Measurements from ENCODE around the gene LILRB4.
"Not testable (repeated sequence)": the region's sequence is repeated elsewhere in the genome, so short reads cannot be mapped to it uniquely, and the experiment has no call there.

Gene LILRB4

GRCh38 chr19:54624934-54625730 is 37.7 kb upstream of the LILRB4 start:
- POLR2A ChIA-PET; H3K36me3 ChIP-seq (ENCODE audit: control insufficient read depth in 4 of 4, insufficient read depth in 4 of 4, low read length in 3 of 4); H3K9me3 ChIP-seq (ENCODE audit: control extremely low read depth in 1 of 5, control insufficient read depth in 4 of 5, insufficient read depth in 2 of 5, low read depth in 1 of 5, low read length in 4 of 5); H3K27ac ChIP-seq (ENCODE audit: insufficient read depth in 1 of 2, low read depth in 1 of 2, low read length in 2 of 2, poor library complexity in 1 of 2, severe bottlenecking in 2 of 2); CTCF ChIA-PET; H3K4me3 ChIP-seq (ENCODE audit: control insufficient read depth in 1 of 7, extremely low read depth in 1 of 7, insufficient read depth in 4 of 7, low read depth in 2 of 7, low read length in 6 of 7); H3K27me3 ChIP-seq (replicated peaks in 2 of 5; ENCODE audit: control insufficient read depth in 4 of 5, insufficient read depth in 5 of 5, low read length in 4 of 5): not testable (repeated sequence)
- 56% methylated on average over 5 of the region's 15 CpGs for WGBS (ENCODE audit: insufficient coverage)
- DNase-seq = peak in 2 of 3 donors; percentile 40 to 63
- H3K4me1 ChIP-seq (ENCODE audit: control extremely low read depth in 1 of 4, control insufficient read depth in 4 of 4, insufficient read depth in 4 of 4, low read length in 3 of 4) = peaks cover 0 to 31% (median 29%) of the 10 kb centered on the region in 4 experiments

GRCh38 chr19:54626757-54627156 is 36.0 kb upstream of the LILRB4 start:
- Histone ChIP-seq H3K27me3 (replicated peaks in 2 of 5; ENCODE audit: control insufficient read depth in 4 of 5, insufficient read depth in 5 of 5, low read length in 4 of 5) (no peaks in the 10 kb centered on the region), H3K4me3 (ENCODE audit: control insufficient read depth in 1 of 7, extremely low read depth in 1 of 7, insufficient read depth in 4 of 7, low read depth in 2 of 7, low read length in 6 of 7) (no peak overlapping the region), H3K27ac (ENCODE audit: insufficient read depth in 1 of 2, low read depth in 1 of 2, low read length in 2 of 2, poor library complexity in 1 of 2, severe bottlenecking in 2 of 2) (no peak overlapping the region), H3K36me3 (ENCODE audit: control insufficient read depth in 4 of 4, insufficient read depth in 4 of 4, low read length in 3 of 4) (no peaks in the 10 kb centered on the region), H3K9me3 (ENCODE audit: control extremely low read depth in 1 of 5, control insufficient read depth in 4 of 5, insufficient read depth in 2 of 5, low read depth in 1 of 5, low read length in 4 of 5) (peaks cover 0 to 7% (median 0%) of the 10 kb centered on the region in 5 experiments), H3K4me1 (ENCODE audit: control extremely low read depth in 1 of 4, control insufficient read depth in 4 of 4, insufficient read depth in 4 of 4, low read length in 3 of 4) (peaks cover 0 to 47% (median 44%) of the 10 kb centered on the region in 4 experiments)
- WGBS (ENCODE audit: insufficient coverage) = 96% methylated on average over 8 of the region's 8 CpGs
- CTCF ChIA-PET = interaction anchor here (0.7 to 1.0 kb wide), 2 partner anchors 27 to 50 kb away, joined by 3 to 5 read pairs; no protein-coding TSS in a partner anchor
- DNase-seq = no peak
- POLR2A ChIA-PET = no interaction called here

DNA sequence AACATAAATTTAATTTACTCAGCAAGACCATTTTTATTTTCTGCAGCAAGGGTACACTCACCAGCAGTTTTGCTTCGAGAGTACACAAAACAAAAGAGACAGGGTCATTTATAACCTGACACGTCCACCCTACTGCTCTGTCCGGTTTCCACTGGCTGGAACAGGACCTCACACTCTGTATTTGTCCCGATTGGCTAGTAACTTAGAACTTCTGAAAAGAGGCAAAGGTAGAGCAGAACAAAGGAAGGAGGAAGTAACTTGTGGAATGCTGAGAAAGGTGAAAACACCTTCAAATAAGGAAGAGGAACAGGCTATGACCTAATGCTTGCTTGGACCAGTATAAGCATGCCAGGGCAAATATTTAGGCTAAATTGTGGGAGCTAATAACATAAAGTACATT is 34.9 kb upstream of the LILRB4 start:
- CTCF ChIA-PET, POLR2A ChIA-PET: not testable (repeated sequence)

DNA sequence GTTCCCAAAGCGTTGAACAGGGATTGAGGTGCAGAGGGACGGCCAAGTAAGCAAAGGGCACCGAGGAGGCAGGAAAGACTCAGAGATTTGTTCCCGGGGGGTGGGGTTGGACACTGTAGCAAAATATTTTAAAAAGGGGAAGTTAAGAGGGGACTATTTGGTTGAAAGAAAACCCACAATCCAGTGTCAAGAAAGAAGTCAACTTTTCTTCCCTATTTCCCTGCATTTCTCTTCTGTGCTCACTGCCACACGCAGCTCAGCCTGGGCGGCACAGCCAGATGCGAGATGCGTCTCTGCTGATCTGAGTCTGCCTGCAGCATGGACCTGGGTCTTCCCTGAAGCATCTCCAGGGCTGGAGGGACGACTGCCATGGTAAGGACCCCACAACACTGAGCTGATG is 32.5 kb upstream of the LILRB4 start, which contains the start of gene LILRB1:
Gene LILRB1, plus strand, starts transcription at position 223 of the 400 bp plus-strand sequence. CDS start 590 bp downstream, outside the sequence.
- CTCF ChIA-PET = interaction anchor here (1.1 kb wide), 1 partner anchor 157 kb away, joined by 4 read pairs; the partner anchor contains the start of gene CDC42EP5
- H3K27me3 ChIP-seq (replicated peaks in 2 of 5; ENCODE audit: control insufficient read depth in 4 of 5, insufficient read depth in 5 of 5, low read length in 4 of 5); H3K9me3 ChIP-seq (ENCODE audit: control extremely low read depth in 1 of 5, control insufficient read depth in 4 of 5, insufficient read depth in 2 of 5, low read depth in 1 of 5, low read length in 4 of 5); POLR2A ChIA-PET; H3K27ac ChIP-seq (ENCODE audit: insufficient read depth in 1 of 2, low read depth in 1 of 2, low read length in 2 of 2, poor library complexity in 1 of 2, severe bottlenecking in 2 of 2); H3K36me3 ChIP-seq (ENCODE audit: control insufficient read depth in 4 of 4, insufficient read depth in 4 of 4, low read length in 3 of 4): not testable (repeated sequence)
- 0% methylated on average over 7 of the region's 9 CpGs for WGBS (ENCODE audit: insufficient coverage)
- peaks cover 0 to 42% (median 32%) of the 10 kb centered on the region in 4 experiments for H3K4me1 ChIP-seq (ENCODE audit: control extremely low read depth in 1 of 4, control insufficient read depth in 4 of 4, insufficient read depth in 4 of 4, low read length in 3 of 4)
- peak within 1 kb of the TSS in 6 of 7 experiments; percentile 3 to 59 (median 42) for H3K4me3 ChIP-seq (ENCODE audit: control insufficient read depth in 1 of 7, extremely low read depth in 1 of 7, insufficient read depth in 4 of 7, low read depth in 2 of 7, low read length in 6 of 7)
- DNase-seq = peak; percentile 39 to 81 (median 79)

More for the DNA sequence above, 34.9 kb upstream of the LILRB4 start:
- not testable (repeated sequence) for H3K36me3 ChIP-seq (ENCODE audit: control insufficient read depth in 4 of 4, insufficient read depth in 4 of 4, low read length in 3 of 4); H3K27ac ChIP-seq (ENCODE audit: insufficient read depth in 1 of 2, low read depth in 1 of 2, low read length in 2 of 2, poor library complexity in 1 of 2, severe bottlenecking in 2 of 2); H3K9me3 ChIP-seq (ENCODE audit: control extremely low read depth in 1 of 5, control insufficient read depth in 4 of 5, insufficient read depth in 2 of 5, low read depth in 1 of 5, low read length in 4 of 5); DNase-seq; H3K27me3 ChIP-seq (replicated peaks in 2 of 5; ENCODE audit: control insufficient read depth in 4 of 5, insufficient read depth in 5 of 5, low read length in 4 of 5); H3K4me3 ChIP-seq (ENCODE audit: control insufficient read depth in 1 of 7, extremely low read depth in 1 of 7, insufficient read depth in 4 of 7, low read depth in 2 of 7, low read length in 6 of 7)
- peaks cover 0 to 47% (median 44%) of the 10 kb centered on the region in 4 experiments for H3K4me1 ChIP-seq (ENCODE audit: control extremely low read depth in 1 of 4, control insufficient read depth in 4 of 4, insufficient read depth in 4 of 4, low read length in 3 of 4)
- 92% methylated on average over 4 of the region's 4 CpGs for WGBS (ENCODE audit: insufficient coverage)

DNA sequence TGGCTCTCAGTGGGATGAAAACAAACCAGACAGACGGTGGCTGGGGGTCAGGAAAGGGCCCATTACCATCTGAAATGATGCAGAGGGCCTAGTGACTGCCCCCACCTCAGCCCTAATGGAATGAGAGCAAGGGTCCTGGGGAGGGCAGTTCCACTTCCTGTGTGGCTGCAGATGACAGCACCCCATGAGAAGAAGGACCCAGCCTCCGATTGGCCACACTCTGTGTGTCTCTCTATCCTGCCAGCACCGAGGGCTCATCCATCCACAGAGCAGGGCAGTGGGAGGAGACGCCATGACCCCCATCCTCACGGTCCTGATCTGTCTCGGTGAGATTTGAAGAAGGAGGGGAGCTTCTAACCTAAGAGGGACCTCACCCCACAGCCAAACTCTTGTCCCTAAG is 32.0 kb upstream of the LILRB4 start:
- CTCF ChIA-PET = interaction anchor here (1.1 kb wide), 1 partner anchor 158 kb away, joined by 4 read pairs; the partner anchor contains the start of gene CDC42EP5
- peaks cover 0 to 7% (median 0%) of the 10 kb centered on the region in 5 experiments for H3K9me3 ChIP-seq (ENCODE audit: control extremely low read depth in 1 of 5, control insufficient read depth in 4 of 5, insufficient read depth in 2 of 5, low read depth in 1 of 5, low read length in 4 of 5)
- no peaks in the 10 kb centered on the region for H3K27me3 ChIP-seq (replicated peaks in 2 of 5; ENCODE audit: control insufficient read depth in 4 of 5, insufficient read depth in 5 of 5, low read length in 4 of 5)
- no peak for DNase-seq
- peaks cover 0 to 37% (median 27%) of the 10 kb centered on the region in 4 experiments for H3K4me1 ChIP-seq (ENCODE audit: control extremely low read depth in 1 of 4, control insufficient read depth in 4 of 4, insufficient read depth in 4 of 4, low read length in 3 of 4)
- no peaks in the 10 kb centered on the region for H3K36me3 ChIP-seq (ENCODE audit: control insufficient read depth in 4 of 4, insufficient read depth in 4 of 4, low read length in 3 of 4)
- 64% methylated on average over 4 of the region's 6 CpGs for WGBS (ENCODE audit: insufficient coverage)
- no peak overlapping the region for H3K27ac ChIP-seq (ENCODE audit: insufficient read depth in 1 of 2, low read depth in 1 of 2, low read length in 2 of 2, poor library complexity in 1 of 2, severe bottlenecking in 2 of 2)
- POLR2A ChIA-PET = no interaction called here
- peak overlapping the region in 6 of 7 experiments; percentile 3 to 59 (median 42) for H3K4me3 ChIP-seq (ENCODE audit: control insufficient read depth in 1 of 7, extremely low read depth in 1 of 7, insufficient read depth in 4 of 7, low read depth in 2 of 7, low read length in 6 of 7)

DNA sequence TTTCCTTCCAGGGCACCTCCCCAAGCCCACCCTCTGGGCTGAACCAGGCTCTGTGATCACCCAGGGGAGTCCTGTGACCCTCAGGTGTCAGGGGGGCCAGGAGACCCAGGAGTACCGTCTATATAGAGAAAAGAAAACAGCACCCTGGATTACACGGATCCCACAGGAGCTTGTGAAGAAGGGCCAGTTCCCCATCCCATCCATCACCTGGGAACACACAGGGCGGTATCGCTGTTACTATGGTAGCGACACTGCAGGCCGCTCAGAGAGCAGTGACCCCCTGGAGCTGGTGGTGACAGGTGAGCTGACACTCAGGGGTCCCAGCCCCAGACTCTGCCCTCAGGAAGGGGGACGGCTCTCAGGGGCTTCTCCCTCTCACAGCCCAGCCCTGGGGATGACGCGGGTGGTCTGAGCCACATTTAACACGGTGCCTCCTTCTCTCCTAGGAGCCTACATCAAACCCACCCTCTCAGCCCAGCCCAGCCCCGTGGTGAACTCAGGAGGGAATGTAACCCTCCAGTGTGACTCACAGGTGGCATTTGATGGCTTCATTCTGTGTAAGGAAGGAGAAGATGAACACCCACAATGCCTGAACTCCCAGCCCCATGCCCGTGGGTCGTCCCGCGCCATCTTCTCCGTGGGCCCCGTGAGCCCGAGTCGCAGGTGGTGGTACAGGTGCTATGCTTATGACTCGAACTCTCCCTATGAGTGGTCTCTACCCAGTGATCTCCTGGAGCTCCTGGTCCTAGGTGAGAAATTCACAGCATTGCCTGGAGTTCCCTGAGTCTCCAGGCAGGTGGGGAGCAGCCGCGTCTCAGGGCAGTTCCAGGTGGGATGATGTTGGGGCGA is 31.1 kb upstream of the LILRB4 start:
- not testable (repeated sequence) for H3K27me3 ChIP-seq (replicated peaks in 2 of 5; ENCODE audit: control insufficient read depth in 4 of 5, insufficient read depth in 5 of 5, low read length in 4 of 5); H3K36me3 ChIP-seq (ENCODE audit: control insufficient read depth in 4 of 4, insufficient read depth in 4 of 4, low read length in 3 of 4); H3K4me3 ChIP-seq (ENCODE audit: control insufficient read depth in 1 of 7, extremely low read depth in 1 of 7, insufficient read depth in 4 of 7, low read depth in 2 of 7, low read length in 6 of 7); H3K27ac ChIP-seq (ENCODE audit: insufficient read depth in 1 of 2, low read depth in 1 of 2, low read length in 2 of 2, poor library complexity in 1 of 2, severe bottlenecking in 2 of 2); H3K9me3 ChIP-seq (ENCODE audit: control extremely low read depth in 1 of 5, control insufficient read depth in 4 of 5, insufficient read depth in 2 of 5, low read depth in 1 of 5, low read length in 4 of 5); DNase-seq
- CTCF ChIA-PET = interaction anchor here (1.3 kb wide), 1 partner anchor 113 kb away, joined by 3 read pairs; no protein-coding TSS in a partner anchor
- peaks cover 0 to 37% (median 26%) of the 10 kb centered on the region in 4 experiments for H3K4me1 ChIP-seq (ENCODE audit: control extremely low read depth in 1 of 4, control insufficient read depth in 4 of 4, insufficient read depth in 4 of 4, low read length in 3 of 4)
- POLR2A ChIA-PET = interaction anchor here (0.5 kb wide), 1 partner anchor 144 kb away, joined by 3 read pairs; no protein-coding TSS in a partner anchor
- 92% methylated on average over 16 of the region's 23 CpGs for WGBS (ENCODE audit: insufficient coverage)
